K562 treated with DMSO at 1 percent for 24 hours (cell line): ENCODE data around the gene FYN. TPM values are rescaled to one million over a fixed set of nuclear protein-coding genes. Genes with fewer than 3 reads are reported as not detected.

ENCODE experiments used
- total RNA-seq: library from RNA; unstranded; fragments of 300-600 nt; gene quantifications from 2 replicates; pipeline ENCODE4 v1.2.3, GENCODE V29; 2022; ENCODE audit warnings: low read depth; ENCODE audit not compliant: insufficient read depth

The FYN gene
- total RNA-seq = 16.5 and 19.8 TPM in 2 replicates

GRCh38 chr6:111873178-111874024 is at the start of gene FYN:
FYN (minus strand) TSS chr6:111873452; CDS start chr6:111720051, 153,401 bp downstream.

Other genes with a start within 250 kb of the FYN start
- 0.12 and 0.32 TPM in 2 replicates for gene CCN6, start 180.7 kb upstream of the FYN start, total RNA-seq
- 9.2 and 10.8 TPM in 2 replicates for gene TUBE1, start 214.0 kb upstream of the FYN start, total RNA-seq
- gene FAM229B, start 214.1 kb upstream of the FYN start, total RNA-seq = 9.7 and 13.2 TPM in 2 replicates